Activated naive CD8-positive, alpha-beta T cell treated with anti-CD3 and anti-CD28 coated beads for 36 hours (primary cell): ENCODE data around the gene ILF2. TPM values are rescaled to one million over a fixed set of nuclear protein-coding genes. Genes with fewer than 3 reads are reported as not detected.

Source experiments
- DNase-seq: peaks from one replicate; pipeline ENCODE4 v3.0.0; 2021
- H3K27ac Mint-ChIP-seq: one replicate; pipeline ENCODE4 v1.8.0; 2022; ENCODE audit warnings: mild to moderate bottlenecking, moderate library complexity, mixed read lengths
- H3K27me3 Mint-ChIP-seq: one replicate; pipeline ENCODE4 v1.8.0; 2022; ENCODE audit warnings: mild to moderate bottlenecking, mixed read lengths
- H3K36me3 Mint-ChIP-seq: one replicate; pipeline ENCODE4 v1.8.0; 2021; ENCODE audit warnings: mild to moderate bottlenecking, mixed read lengths
- H3K4me1 Mint-ChIP-seq: one replicate; pipeline ENCODE4 v1.8.0; 2021; ENCODE audit warnings: mixed read lengths
- H3K4me3 Mint-ChIP-seq: one replicate; pipeline ENCODE4 v1.8.0; 2022; ENCODE audit warnings: mild to moderate bottlenecking, moderate library complexity, mixed read lengths
- H3K9me3 Mint-ChIP-seq: one replicate; pipeline ENCODE4 v1.8.0; 2022; ENCODE audit warnings: mixed read lengths
- total RNA-seq, 2 experiments: library from RNA; stranded (reverse); gene quantifications; one replicate each; pipeline ENCODE4 v1.2.3, GENCODE V29; 2021

Gene ILF2
- total RNA-seq, 2 experiments from 2014 or later, result 419 to 431 TPM

- H3K9me3 Mint-ChIP-seq, result no peaks in the 10 kb centered on the region
- H3K4me1 Mint-ChIP-seq, result peaks cover 2% of the 10 kb centered on the region
- H3K27me3 Mint-ChIP-seq, result no peaks in the 10 kb centered on the region
- H3K4me3 Mint-ChIP-seq, result no peak overlapping the region
- no peaks in the 10 kb centered on the region for H3K36me3 Mint-ChIP-seq
- H3K27ac Mint-ChIP-seq, result no peak overlapping the region
- no peak for DNase-seq
These were observed 56.4 kb downstream of the ILF2 start for GRCh38 chr1:153614189-153614900.

GRCh38 chr1:153613406-153613805, 57.4 kb downstream of the ILF2 start:
- H3K27me3 Mint-ChIP-seq, result no peaks in the 10 kb centered on the region
- no peak overlapping the region for H3K27ac Mint-ChIP-seq
- H3K4me1 Mint-ChIP-seq, result peaks cover 2% of the 10 kb centered on the region
- H3K4me3 Mint-ChIP-seq, result no peak overlapping the region
- no peak for DNase-seq
- no peaks in the 10 kb centered on the region for H3K36me3 Mint-ChIP-seq
- no peaks in the 10 kb centered on the region for H3K9me3 Mint-ChIP-seq

GRCh38 chr1:153612755-153613331, 58.0 kb downstream of the ILF2 start, which contains the start of gene S100A16:
Gene S100A16, minus strand, starts transcription at chr1:153613137. Its CDS starts 4,986 bp downstream, at chr1:153608151.
- Mint-ChIP-seq H3K4me1 (peaks cover 2% of the 10 kb centered on the region), H3K27ac (no peak within 1 kb of the TSS), H3K9me3 (no peaks in the 10 kb centered on the region), H3K36me3 (no peaks in the 10 kb centered on the region), H3K27me3 (no peaks in the 10 kb centered on the region), H3K4me3 (no peak within 1 kb of the TSS)
- no peak for DNase-seq

- H3K27me3 Mint-ChIP-seq, result no peaks in the 10 kb centered on the region
- no peak overlapping the region for H3K4me3 Mint-ChIP-seq
- peaks cover 2% of the 10 kb centered on the region for H3K4me1 Mint-ChIP-seq
- DNase-seq, result no peak
- H3K36me3 Mint-ChIP-seq, result no peaks in the 10 kb centered on the region
- H3K27ac Mint-ChIP-seq, result no peak overlapping the region
- H3K9me3 Mint-ChIP-seq, result no peaks in the 10 kb centered on the region
These were observed 58.6 kb downstream of the ILF2 start for GRCh38 chr1:153612111-153612754.

Other genes starting within 250 kb of the ILF2 start
- not detected for gene S100A7, start 210.3 kb downstream of the ILF2 start, total RNA-seq
- gene S100A6, start 135.0 kb downstream of the ILF2 start, total RNA-seq, result 100 to 1,000 TPM; 144 to 155 TPM
- gene S100A5, start 130.1 kb downstream of the ILF2 start, total RNA-seq, result 1 to 10 TPM; 1.2 to 1.6 TPM
- 10 to 100 TPM; 44.7 to 44.9 TPM for gene S100A4, start 125.2 kb downstream of the ILF2 start, total RNA-seq
- gene S100A3, start 121.7 kb downstream of the ILF2 start, total RNA-seq, result not detected
- under 1 TPM in 1 of 2 experiments, not detected in 1; 0.60 TPM for gene S100A2, start 105.1 kb downstream of the ILF2 start, total RNA-seq
- gene S100A16, start 57.9 kb downstream of the ILF2 start, total RNA-seq, result not detected
- gene S100A14, start 54.7 kb downstream of the ILF2 start, total RNA-seq, result not detected
- 1 to 10 TPM; 5.7 to 5.9 TPM for gene S100A13, start 43.5 kb downstream of the ILF2 start, total RNA-seq
- not detected for gene S100A1, start 42.6 kb downstream of the ILF2 start, total RNA-seq
- 10 to 100 TPM; 94.3 to 98.1 TPM for gene CHTOP, start 36.9 kb downstream of the ILF2 start, total RNA-seq
- 10 to 100 TPM; 32.9 to 34.7 TPM for gene SNAPIN, start 12.3 kb downstream of the ILF2 start, total RNA-seq
- gene NPR1, start 7.7 kb upstream of the ILF2 start, total RNA-seq, result under 1 TPM in 1 of 2 experiments, not detected in 1; 0.06 TPM
- gene INTS3, start 57.1 kb upstream of the ILF2 start, total RNA-seq, result 10 to 100 TPM; 47.9 to 48.0 TPM
- 1 to 10 TPM; 6.4 to 6.9 TPM for gene SLC27A3, start 104.4 kb upstream of the ILF2 start, total RNA-seq